ENCODE measurements around the gene LCNL1.
"Not testable (repeated sequence)": the region's sequence is repeated elsewhere in the genome, so short reads cannot be mapped to it uniquely, and the experiment has no call there.

DNA sequence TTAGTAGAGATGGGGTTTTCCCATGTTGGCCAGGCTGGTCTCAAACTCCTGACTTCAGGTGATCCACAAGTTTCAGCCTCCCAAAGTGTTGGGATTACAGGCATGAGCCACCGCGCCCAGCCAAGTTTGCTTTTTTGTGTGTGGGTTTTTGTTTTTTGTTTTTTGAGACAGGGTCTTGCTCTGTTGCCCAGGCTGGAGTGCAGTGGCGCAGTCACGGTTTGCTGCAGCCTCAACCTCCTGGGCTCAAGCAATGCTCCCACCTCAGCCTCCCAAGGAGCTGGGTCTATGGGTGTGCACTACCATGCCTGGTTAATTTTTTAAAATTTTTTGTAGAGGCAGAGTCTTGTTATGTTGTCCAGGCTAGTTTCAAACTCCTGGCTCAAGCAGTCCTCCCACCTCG, 50.7 kb downstream of the LCNL1 start:
- not testable (repeated sequence) for TF ChIP-seq POLR2AphosphoS5, POLR2A (IDR thresholded peaks at IDR 0.05)
- TF ChIP-seq, protein P1, sequence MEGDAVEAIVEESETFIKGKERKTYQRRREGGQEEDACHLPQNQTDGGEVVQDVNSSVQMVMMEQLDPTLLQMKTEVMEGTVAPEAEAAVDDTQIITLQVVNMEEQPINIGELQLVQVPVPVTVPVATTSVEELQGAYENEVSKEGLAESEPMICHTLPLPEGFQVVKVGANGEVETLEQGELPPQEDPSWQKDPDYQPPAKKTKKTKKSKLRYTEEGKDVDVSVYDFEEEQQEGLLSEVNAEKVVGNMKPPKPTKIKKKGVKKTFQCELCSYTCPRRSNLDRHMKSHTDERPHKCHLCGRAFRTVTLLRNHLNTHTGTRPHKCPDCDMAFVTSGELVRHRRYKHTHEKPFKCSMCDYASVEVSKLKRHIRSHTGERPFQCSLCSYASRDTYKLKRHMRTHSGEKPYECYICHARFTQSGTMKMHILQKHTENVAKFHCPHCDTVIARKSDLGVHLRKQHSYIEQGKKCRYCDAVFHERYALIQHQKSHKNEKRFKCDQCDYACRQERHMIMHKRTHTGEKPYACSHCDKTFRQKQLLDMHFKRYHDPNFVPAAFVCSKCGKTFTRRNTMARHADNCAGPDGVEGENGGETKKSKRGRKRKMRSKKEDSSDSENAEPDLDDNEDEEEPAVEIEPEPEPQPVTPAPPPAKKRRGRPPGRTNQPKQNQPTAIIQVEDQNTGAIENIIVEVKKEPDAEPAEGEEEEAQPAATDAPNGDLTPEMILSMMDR (IDR thresholded peaks at IDR 0.05) = not testable (repeated sequence)
